HG03196 (cell line): ENCODE results near the gene EFNA3.

ENCODE experiments used
- ATAC-seq: cut with Tn5 transposase; IDR thresholded peaks from one replicate; pipeline ENCODE4 v1.9.1; 2021; ENCODE audit not compliant: unreplicated experiment

The EFNA3 gene

GRCh38 chr1:155078469-155079209 is at the start of gene EFNA3:
Gene EFNA3, plus strand, starts transcription at chr1:155078837. Its CDS starts 105 bp downstream, at chr1:155078942.
- no peak for ATAC-seq

GRCh38 chr1:155029513-155030242 is 49.0 kb upstream of the EFNA3 start:
- no peak for ATAC-seq

- no peak for ATAC-seq
Measured at GRCh38 chr1:155030243-155030795, 48.3 kb upstream of the EFNA3 start.

- no peak for ATAC-seq
Measured at GRCh38 chr1:155030899-155031298, 47.7 kb upstream of the EFNA3 start.

- ATAC-seq: no peak
Measured at GRCh38 chr1:155032886-155033285, 45.8 kb upstream of the EFNA3 start.

- no peak for ATAC-seq
Measured at GRCh38 chr1:155033524-155033923, 45.1 kb upstream of the EFNA3 start, which contains the start of the genes DCST1 and DCST2. Gene DCST1, plus strand, starts transcription at chr1:155033824. Its CDS starts 213 bp downstream, at chr1:155034037. Gene DCST2, minus strand, starts transcription at chr1:155033781. Its CDS starts 80 bp downstream, at chr1:155033701.

GRCh38 chr1:155034318-155035208 is 44.1 kb upstream of the EFNA3 start:
- no peak for ATAC-seq

GRCh38 chr1:155035936-155036335 is 42.7 kb upstream of the EFNA3 start:
- no peak for ATAC-seq

- no peak for ATAC-seq
Measured at GRCh38 chr1:155037043-155037442, 41.6 kb upstream of the EFNA3 start.

- no peak for ATAC-seq
Measured at GRCh38 chr1:155037851-155038441, 40.7 kb upstream of the EFNA3 start.

GRCh38 chr1:155038602-155039307 is 39.9 kb upstream of the EFNA3 start:
- no peak for ATAC-seq

- no peak for ATAC-seq
Measured at GRCh38 chr1:155039308-155039669, 39.3 kb upstream of the EFNA3 start.

- no peak for ATAC-seq
Measured at GRCh38 chr1:155040358-155041093, 38.1 kb upstream of the EFNA3 start.

GRCh38 chr1:155042789-155043188 is 35.8 kb upstream of the EFNA3 start:
- no peak for ATAC-seq

GRCh38 chr1:155043301-155043702 is 35.3 kb upstream of the EFNA3 start:
- no peak for ATAC-seq

- ATAC-seq: no peak
Measured at GRCh38 chr1:155043793-155044192, 34.8 kb upstream of the EFNA3 start.

GRCh38 chr1:155044365-155044764 is 34.3 kb upstream of the EFNA3 start:
- ATAC-seq: no peak

- no peak for ATAC-seq
Measured at GRCh38 chr1:155044812-155045657, 33.6 kb upstream of the EFNA3 start.
